ENCODE measurements around the gene WHAMM. TPM values are rescaled to one million over a fixed set of nuclear protein-coding genes. Genes with fewer than 3 reads are reported as not detected.

Gene WHAMM
- polyA plus RNA-seq, 1 donor (not counting 4 experiments of a cell fraction or from before 2014, with no cell fraction given) = 4.7 TPM

DNA sequence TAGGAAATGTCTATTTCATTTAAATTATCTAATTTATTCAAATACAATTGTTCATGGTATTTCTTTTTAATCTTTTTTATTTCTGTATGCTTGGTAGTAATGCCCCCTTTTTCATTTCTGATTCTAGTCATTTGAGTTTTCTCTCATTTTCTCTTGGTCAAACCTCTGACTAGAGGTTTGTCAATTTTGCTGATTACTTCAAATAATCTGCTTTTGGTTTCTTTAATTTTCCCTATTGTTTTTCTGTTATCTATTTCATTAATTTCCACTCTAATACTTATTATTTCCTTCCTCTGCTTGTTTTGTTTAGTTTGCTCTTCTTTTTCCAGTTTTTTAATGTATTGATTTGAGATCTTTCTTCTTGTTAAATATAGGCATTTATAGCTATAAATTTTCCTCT is 15.7 kb upstream of the WHAMM start:
- no peak overlapping the region for H3K9ac ChIP-seq (ENCODE audit: control insufficient read depth, extremely low read depth, insufficient read depth, low read length)
- dilution Hi-C loops (cut with MboI; ENCODE audit: extremely low pct_ligation_motif_present, low sequenced_read_pairs) = no loop called here
- H2AFZ ChIP-seq (ENCODE audit: control insufficient read depth, low read length) = no peak overlapping the region
- no peak for FAIRE-seq
- no peaks in the 10 kb centered on the region for H3K79me2 ChIP-seq (ENCODE audit: control insufficient read depth, insufficient read depth, low read length)
- no peak for DNase-seq (ENCODE audit: low read depth, low spot score)
- H3K4me2 ChIP-seq (ENCODE audit: control insufficient read depth, extremely low read depth, insufficient read depth, low read depth, low read length) = no peak overlapping the region
- no peaks in the 10 kb centered on the region for H3K9me3 ChIP-seq (ENCODE audit: control insufficient read depth, low read depth, low read length)
- H3K27ac ChIP-seq (ENCODE audit: control insufficient read depth, insufficient read depth, low read length) = no peak overlapping the region
- H3K4me1 ChIP-seq (ENCODE audit: control insufficient read depth, extremely low read depth, insufficient read depth, low read length) = peaks cover 14% of the 10 kb centered on the region
- H3K4me3 ChIP-seq (ENCODE audit: control insufficient read depth in 2 of 3, extremely low read depth in 1 of 3, insufficient read depth in 2 of 3, low read depth in 1 of 3, low read length in 3 of 3) = no peak overlapping the region
- TF ChIP-seq, protein P1, sequence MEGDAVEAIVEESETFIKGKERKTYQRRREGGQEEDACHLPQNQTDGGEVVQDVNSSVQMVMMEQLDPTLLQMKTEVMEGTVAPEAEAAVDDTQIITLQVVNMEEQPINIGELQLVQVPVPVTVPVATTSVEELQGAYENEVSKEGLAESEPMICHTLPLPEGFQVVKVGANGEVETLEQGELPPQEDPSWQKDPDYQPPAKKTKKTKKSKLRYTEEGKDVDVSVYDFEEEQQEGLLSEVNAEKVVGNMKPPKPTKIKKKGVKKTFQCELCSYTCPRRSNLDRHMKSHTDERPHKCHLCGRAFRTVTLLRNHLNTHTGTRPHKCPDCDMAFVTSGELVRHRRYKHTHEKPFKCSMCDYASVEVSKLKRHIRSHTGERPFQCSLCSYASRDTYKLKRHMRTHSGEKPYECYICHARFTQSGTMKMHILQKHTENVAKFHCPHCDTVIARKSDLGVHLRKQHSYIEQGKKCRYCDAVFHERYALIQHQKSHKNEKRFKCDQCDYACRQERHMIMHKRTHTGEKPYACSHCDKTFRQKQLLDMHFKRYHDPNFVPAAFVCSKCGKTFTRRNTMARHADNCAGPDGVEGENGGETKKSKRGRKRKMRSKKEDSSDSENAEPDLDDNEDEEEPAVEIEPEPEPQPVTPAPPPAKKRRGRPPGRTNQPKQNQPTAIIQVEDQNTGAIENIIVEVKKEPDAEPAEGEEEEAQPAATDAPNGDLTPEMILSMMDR (optimal IDR thresholded peaks at IDR 0.05 in 1 of 3, IDR thresholded peaks at IDR 0.05 in 1 of 3, conservative IDR thresholded peaks at IDR 0.05 in 1 of 3; ENCODE audit: extremely low read depth in 1 of 3, insufficient read depth in 2 of 3, low read length in 3 of 3) = no peak
- no peak for TF ChIP-seq EZH2 (IDR thresholded peaks at IDR 0.05; ENCODE audit: low read length)
- no peaks in the 10 kb centered on the region for H3K9me1 ChIP-seq (ENCODE audit: control insufficient read depth, extremely low read depth, insufficient read depth, low read length)
- no peaks in the 10 kb centered on the region for H4K20me1 ChIP-seq (ENCODE audit: control insufficient read depth, extremely low read depth, insufficient read depth, low read length)
- H3K27me3 ChIP-seq (ENCODE audit: control insufficient read depth, extremely low read depth, insufficient read depth, low read length) = no peaks in the 10 kb centered on the region
- no peaks in the 10 kb centered on the region for H3K36me3 ChIP-seq (ENCODE audit: control insufficient read depth in 2 of 2, extremely low read depth in 1 of 2, insufficient read depth in 2 of 2, low read length in 2 of 2)

DNA sequence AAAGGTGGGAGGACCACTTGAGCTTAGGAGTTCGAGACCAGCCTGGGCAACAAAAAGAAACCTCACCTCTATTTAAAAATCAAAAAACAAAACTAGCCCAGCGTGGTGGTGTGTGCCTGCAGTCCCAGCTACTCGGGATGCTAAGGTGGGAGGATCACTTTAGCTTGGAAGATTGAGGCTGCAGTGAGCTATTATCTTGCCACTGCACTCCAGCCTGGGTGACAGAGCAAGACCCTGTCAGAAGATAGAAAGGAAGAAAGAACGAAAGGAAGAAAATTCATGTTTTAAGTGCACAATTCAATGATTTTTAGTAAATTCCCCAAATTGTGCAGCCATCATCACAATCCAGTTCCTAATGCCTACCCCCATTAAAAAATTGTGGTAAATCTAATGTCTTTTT is 11.3 kb upstream of the WHAMM start:
- no peak for DNase-seq (ENCODE audit: low read depth, low spot score)
- dilution Hi-C loops (cut with MboI; ENCODE audit: extremely low pct_ligation_motif_present, low sequenced_read_pairs) = no loop called here

More for the DNA sequence above, 11.3 kb upstream of the WHAMM start:
- no peak overlapping the region for H3K9ac ChIP-seq (ENCODE audit: control insufficient read depth, extremely low read depth, insufficient read depth, low read length)
- H3K9me1 ChIP-seq (ENCODE audit: control insufficient read depth, extremely low read depth, insufficient read depth, low read length) = no peaks in the 10 kb centered on the region
- no peak overlapping the region for H2AFZ ChIP-seq (ENCODE audit: control insufficient read depth, low read length)
- peaks cover 7% of the 10 kb centered on the region for H3K27me3 ChIP-seq (ENCODE audit: control insufficient read depth, extremely low read depth, insufficient read depth, low read length)
- no peak overlapping the region for H3K4me3 ChIP-seq (ENCODE audit: control insufficient read depth in 2 of 3, extremely low read depth in 1 of 3, insufficient read depth in 2 of 3, low read depth in 1 of 3, low read length in 3 of 3)
- H3K9me3 ChIP-seq (ENCODE audit: control insufficient read depth, low read depth, low read length) = no peaks in the 10 kb centered on the region
- TF ChIP-seq, protein P1 (optimal IDR thresholded peaks at IDR 0.05 in 1 of 3, IDR thresholded peaks at IDR 0.05 in 1 of 3, conservative IDR thresholded peaks at IDR 0.05 in 1 of 3; ENCODE audit: extremely low read depth in 1 of 3, insufficient read depth in 2 of 3, low read length in 3 of 3) = no peak
- no peak for TF ChIP-seq EZH2 (IDR thresholded peaks at IDR 0.05; ENCODE audit: low read length)
- H4K20me1 ChIP-seq (ENCODE audit: control insufficient read depth, extremely low read depth, insufficient read depth, low read length) = no peaks in the 10 kb centered on the region
- H3K27ac ChIP-seq (ENCODE audit: control insufficient read depth, insufficient read depth, low read length) = no peak overlapping the region
- H3K36me3 ChIP-seq (ENCODE audit: control insufficient read depth in 2 of 2, extremely low read depth in 1 of 2, insufficient read depth in 2 of 2, low read length in 2 of 2) = no peaks in the 10 kb centered on the region
- FAIRE-seq = no peak
- H3K4me1 ChIP-seq (ENCODE audit: control insufficient read depth, extremely low read depth, insufficient read depth, low read length) = peaks cover 1% of the 10 kb centered on the region
- no peak overlapping the region for H3K4me2 ChIP-seq (ENCODE audit: control insufficient read depth, extremely low read depth, insufficient read depth, low read depth, low read length)
- H3K79me2 ChIP-seq (ENCODE audit: control insufficient read depth, insufficient read depth, low read length) = no peaks in the 10 kb centered on the region

All from keratinocyte (primary cell).